Loucy (cell line): ENCODE measurements around the gene MC1R.

ENCODE experiments used
- H2AFZ ChIP-seq: fragments of 200-600 bp; sonication (generic); 2 replicates; pipeline ENCODE4 v1.6.0; 2016; ENCODE audit warnings: antibody characterized with exemption, mild to moderate bottlenecking, low read length, moderate library complexity
- H3F3A ChIP-seq: fragments of 200-600 bp; 2 replicates; pipeline ENCODE4 v1.6.0; 2016; ENCODE audit warnings: antibody characterized with exemption, low read depth, mild to moderate bottlenecking
- H3K27me3 ChIP-seq: fragments of 200-600 bp; sonication (generic); 2 replicates; pipeline ENCODE4 v1.6.1; 2014; ENCODE audit warnings: low read length, mild to moderate bottlenecking; ENCODE audit not compliant: insufficient read depth, poor library complexity, severe bottlenecking
- H3K36me3 ChIP-seq: fragments of 200-600 bp; sonication (generic); 2 replicates; pipeline ENCODE4 v1.6.1; 2016; ENCODE audit warnings: low read length; ENCODE audit not compliant: insufficient read depth
- H3K4me1 ChIP-seq: fragments of 200-600 bp; sonication (generic); 2 replicates; pipeline ENCODE4 v1.5.1; 2014; ENCODE audit warnings: low read length, mild to moderate bottlenecking; ENCODE audit not compliant: insufficient read depth, poor library complexity, severe bottlenecking
- H3K4me2 ChIP-seq: fragments of 200-600 bp; sonication (generic); 2 replicates; pipeline ENCODE4 v1.6.0; 2014; ENCODE audit warnings: antibody characterized with exemption, low read length, low read depth, mild to moderate bottlenecking; ENCODE audit not compliant: poor library complexity, severe bottlenecking
- H3K4me3 ChIP-seq: fragments of 200-600 bp; sonication (generic); 2 replicates; pipeline ENCODE4 v1.5.1; 2014; ENCODE audit warnings: low read length, mild to moderate bottlenecking, mixed read lengths; ENCODE audit not compliant: poor library complexity, severe bottlenecking
- H3K79me2 ChIP-seq: fragments of 200-600 bp; sonication (generic); 2 replicates; pipeline ENCODE4 v1.6.1; 2014; ENCODE audit warnings: low read length; ENCODE audit not compliant: insufficient read depth
- H3K9ac ChIP-seq: fragments of 200-600 bp; sonication (generic); 2 replicates; pipeline ENCODE4 v1.6.0; 2014; ENCODE audit warnings: mild to moderate bottlenecking, low read depth, low read length, moderate library complexity; ENCODE audit not compliant: poor library complexity, severe bottlenecking
- H3K9me2 ChIP-seq: fragments of 200-600 bp; sonication (generic); replicated peaks from 2 replicates; pipeline ENCODE4 v1.6.1; 2016; ENCODE audit warnings: low read depth, low read length, mixed read lengths
- H3K9me3 ChIP-seq: fragments of 200-600 bp; sonication (generic); 2 replicates; pipeline ENCODE4 v1.6.1; 2014; ENCODE audit warnings: mild to moderate bottlenecking, antibody characterized with exemption, low read length, low read depth; ENCODE audit not compliant: insufficient read depth
- H4K20me1 ChIP-seq: fragments of 200-600 bp; sonication (generic); 2 replicates; pipeline ENCODE4 v1.6.0; 2014; ENCODE audit warnings: antibody characterized with exemption, low read length, mild to moderate bottlenecking; ENCODE audit not compliant: insufficient read depth, poor library complexity, severe bottlenecking
- EZH2phosphoT487 ChIP-seq: fragments of 200-600 bp; IDR thresholded peaks from 2 replicates; pipeline ENCODE4 v1.6.1; 2018; ENCODE audit warnings: antibody characterized with exemption, mild to moderate bottlenecking, moderate library complexity, borderline replicate concordance
- TF ChIP-seq, protein P1 (sequence below): fragments of 200-600 bp; sonication (generic); conservative IDR thresholded peaks from 2 replicates; pipeline ENCODE4 v1.5.1; 2014; ENCODE audit warnings: mild to moderate bottlenecking, antibody characterized with exemption, low read length

MC1R gene

DNA sequence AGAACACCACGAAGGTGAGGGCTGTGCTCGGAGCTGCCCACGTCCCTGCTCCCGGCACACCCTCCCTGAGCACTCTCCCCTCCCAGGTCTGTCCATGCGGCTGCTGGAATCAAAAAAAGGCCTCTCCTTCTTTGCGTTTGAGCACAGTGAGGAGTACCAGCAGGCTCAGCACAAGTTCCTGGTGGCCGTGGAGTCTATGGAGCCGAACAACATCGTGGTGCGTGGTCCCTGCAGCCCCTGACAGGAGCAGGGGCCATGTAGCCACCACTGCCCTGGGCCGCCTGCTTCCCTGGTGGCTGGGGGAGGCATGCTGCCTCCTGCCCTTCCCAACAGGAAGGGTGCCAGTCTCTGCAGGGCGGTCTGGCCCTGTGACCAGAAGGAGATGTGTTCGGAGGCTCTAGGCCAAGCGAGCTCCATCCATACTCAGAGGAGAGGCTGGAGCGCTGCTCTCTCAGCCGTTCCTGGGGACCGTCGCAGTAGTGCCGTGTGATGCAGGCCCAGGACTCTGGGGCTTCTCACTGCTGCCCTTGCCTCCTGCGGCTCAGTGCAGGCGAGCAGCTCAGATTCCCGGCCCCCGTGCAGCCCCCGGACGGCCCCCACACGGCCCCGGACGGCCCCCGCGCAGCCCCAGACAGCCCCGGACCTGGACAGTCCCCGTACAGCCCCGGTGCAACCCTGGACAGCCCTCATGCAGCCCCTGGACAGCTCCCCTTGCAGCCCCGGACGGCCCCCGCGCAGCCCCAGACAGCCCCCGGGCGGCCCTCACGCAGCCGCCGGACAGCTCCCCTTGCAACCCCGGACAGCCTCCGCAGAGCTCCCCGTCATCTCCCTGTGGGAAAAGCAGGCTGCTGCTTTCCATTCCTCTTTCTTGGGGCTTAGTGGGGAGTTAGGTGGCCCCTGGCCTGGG lies 24.8 kb upstream of the MC1R start:
- TF ChIP-seq, protein P1, sequence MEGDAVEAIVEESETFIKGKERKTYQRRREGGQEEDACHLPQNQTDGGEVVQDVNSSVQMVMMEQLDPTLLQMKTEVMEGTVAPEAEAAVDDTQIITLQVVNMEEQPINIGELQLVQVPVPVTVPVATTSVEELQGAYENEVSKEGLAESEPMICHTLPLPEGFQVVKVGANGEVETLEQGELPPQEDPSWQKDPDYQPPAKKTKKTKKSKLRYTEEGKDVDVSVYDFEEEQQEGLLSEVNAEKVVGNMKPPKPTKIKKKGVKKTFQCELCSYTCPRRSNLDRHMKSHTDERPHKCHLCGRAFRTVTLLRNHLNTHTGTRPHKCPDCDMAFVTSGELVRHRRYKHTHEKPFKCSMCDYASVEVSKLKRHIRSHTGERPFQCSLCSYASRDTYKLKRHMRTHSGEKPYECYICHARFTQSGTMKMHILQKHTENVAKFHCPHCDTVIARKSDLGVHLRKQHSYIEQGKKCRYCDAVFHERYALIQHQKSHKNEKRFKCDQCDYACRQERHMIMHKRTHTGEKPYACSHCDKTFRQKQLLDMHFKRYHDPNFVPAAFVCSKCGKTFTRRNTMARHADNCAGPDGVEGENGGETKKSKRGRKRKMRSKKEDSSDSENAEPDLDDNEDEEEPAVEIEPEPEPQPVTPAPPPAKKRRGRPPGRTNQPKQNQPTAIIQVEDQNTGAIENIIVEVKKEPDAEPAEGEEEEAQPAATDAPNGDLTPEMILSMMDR: no peak
- no peak for TF ChIP-seq EZH2phosphoT487
- H3K4me2 ChIP-seq: no peak overlapping the region
- no peak overlapping the region for H3K9ac ChIP-seq
- no peaks in the 10 kb centered on the region for H3K79me2 ChIP-seq
- H3K4me1 ChIP-seq: no peaks in the 10 kb centered on the region
- H3K9me2 ChIP-seq: no peaks in the 10 kb centered on the region
- H3F3A ChIP-seq: no peaks in the 10 kb centered on the region
- peaks cover 7% of the 10 kb centered on the region; the same call in 1 of the 2 replicates for H3K36me3 ChIP-seq
- H3K4me3 ChIP-seq: no peak overlapping the region
- H2AFZ ChIP-seq: no peak overlapping the region
- H3K9me3 ChIP-seq: no peaks in the 10 kb centered on the region
- no peaks in the 10 kb centered on the region for H3K27me3 ChIP-seq
- no peaks in the 10 kb centered on the region for H4K20me1 ChIP-seq

DNA sequence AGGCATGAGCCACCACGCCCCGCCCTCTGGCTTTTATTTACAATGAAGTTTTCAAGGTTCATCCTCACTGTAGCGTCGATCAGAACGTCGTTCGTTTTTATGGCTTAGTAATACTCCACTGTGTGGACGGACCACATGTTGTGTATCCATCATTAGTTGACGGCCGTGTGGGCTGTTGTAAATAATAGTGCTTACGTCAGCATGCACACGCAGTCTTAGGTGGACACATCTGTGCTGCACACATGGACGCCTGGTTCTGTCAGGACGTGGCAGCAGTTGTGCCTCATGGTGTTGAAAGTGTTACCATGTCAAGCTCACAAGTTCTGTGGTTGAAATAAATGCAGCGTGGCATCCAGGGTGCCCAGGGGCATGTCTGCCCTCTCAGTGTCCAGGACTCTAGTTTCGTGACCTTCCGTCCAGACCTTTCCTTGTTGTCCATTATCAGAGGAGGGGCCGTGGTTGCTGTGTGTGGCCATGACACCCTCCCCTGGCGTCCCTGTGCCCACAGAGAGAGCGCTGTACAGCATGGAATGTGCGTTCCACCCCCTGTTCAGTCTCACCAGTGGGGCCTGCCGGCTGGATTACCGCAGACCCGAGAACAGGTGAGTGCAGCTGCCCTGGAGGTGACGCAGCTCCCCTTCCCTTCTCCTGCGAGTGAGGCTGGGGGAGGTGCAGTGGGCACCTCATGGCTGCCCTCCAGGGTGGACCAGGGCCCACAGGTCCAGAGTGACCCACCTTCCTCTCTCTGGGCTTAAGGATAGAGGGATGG lies 23.0 kb upstream of the MC1R start:
- no peaks in the 10 kb centered on the region for H3K4me1 ChIP-seq
- TF ChIP-seq EZH2phosphoT487: no peak
- TF ChIP-seq, protein P1: no peak
- H3K4me3 ChIP-seq: no peak overlapping the region
- no peaks in the 10 kb centered on the region for H3K9me2 ChIP-seq
- H3K9me3 ChIP-seq: no peaks in the 10 kb centered on the region
- no peak overlapping the region for H3K4me2 ChIP-seq
- H2AFZ ChIP-seq: no peak overlapping the region
- no peaks in the 10 kb centered on the region for H3K79me2 ChIP-seq
- peaks cover 13% of the 10 kb centered on the region; the same call in 1 of the 2 replicates for H3K36me3 ChIP-seq
- H4K20me1 ChIP-seq: no peaks in the 10 kb centered on the region
- H3F3A ChIP-seq: no peaks in the 10 kb centered on the region
- H3K27me3 ChIP-seq: no peaks in the 10 kb centered on the region
- H3K9ac ChIP-seq: no peak overlapping the region

DNA sequence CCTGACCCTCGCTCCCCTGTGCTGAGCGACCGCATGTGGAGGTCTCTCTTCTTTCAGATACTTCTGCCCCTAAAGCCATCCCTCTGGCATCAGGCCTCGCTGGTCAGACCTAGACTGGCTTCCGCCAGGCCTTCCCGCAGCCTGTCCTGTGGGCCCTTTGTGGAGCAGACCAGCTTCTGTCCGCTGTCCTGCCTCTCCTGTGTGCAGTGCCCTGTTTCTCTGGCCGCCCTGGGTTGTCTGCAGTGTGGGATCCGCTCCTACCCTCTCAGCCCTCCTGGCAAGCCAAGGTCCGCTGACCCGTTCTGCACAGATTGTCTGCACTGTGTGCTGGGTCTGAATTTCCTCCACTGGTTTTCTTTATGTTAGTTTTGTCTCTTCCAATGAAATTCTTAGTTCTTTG lies 21.5 kb upstream of the MC1R start:
- no peaks in the 10 kb centered on the region for H3F3A ChIP-seq
- no peak overlapping the region for H3K9ac ChIP-seq
- H3K9me3 ChIP-seq: no peaks in the 10 kb centered on the region
- no peaks in the 10 kb centered on the region for H4K20me1 ChIP-seq
- no peak overlapping the region for H3K4me3 ChIP-seq
- no peaks in the 10 kb centered on the region for H3K9me2 ChIP-seq
- H3K4me1 ChIP-seq: no peaks in the 10 kb centered on the region
- no peak for TF ChIP-seq EZH2phosphoT487
- TF ChIP-seq, protein P1: no peak
- no peaks in the 10 kb centered on the region for H3K27me3 ChIP-seq
- no peak overlapping the region for H2AFZ ChIP-seq
- peaks cover 13% of the 10 kb centered on the region; the same call in 1 of the 2 replicates for H3K36me3 ChIP-seq
- no peaks in the 10 kb centered on the region for H3K79me2 ChIP-seq
- no peak overlapping the region for H3K4me2 ChIP-seq
